WTC11 (cell line): ENCODE measurements around the gene CDX1.

Experiments
- ESRRA ChIP-seq: sonication (generic); formaldehyde crosslinking; IDR thresholded peaks from 2 replicates; pipeline ENCODE4 v1.8.1; 2022; ENCODE audit warnings: mild to moderate bottlenecking, missing genetic modification reagents, borderline replicate concordance
- FOXP1 ChIP-seq: sonication (generic); formaldehyde crosslinking; IDR thresholded peaks from 2 replicates; pipeline ENCODE4 v1.8.0; 2022; ENCODE audit warnings: missing genetic modification reagents, mild to moderate bottlenecking, moderate library complexity, borderline replicate concordance
- NFE2L1 ChIP-seq: sonication (generic); formaldehyde crosslinking; IDR thresholded peaks from 2 replicates; pipeline ENCODE4 v1.8.1; 2023; ENCODE audit warnings: missing genetic modification reagents
- SMAD4 ChIP-seq: sonication (generic); formaldehyde crosslinking; IDR thresholded peaks from 2 replicates; pipeline ENCODE4 v1.8.0; 2022; ENCODE audit warnings: mild to moderate bottlenecking, missing genetic modification reagents
- TEAD1 ChIP-seq: sonication (generic); formaldehyde crosslinking; IDR thresholded peaks from 2 replicates; pipeline ENCODE4 v1.8.0; 2022; ENCODE audit warnings: mild to moderate bottlenecking, missing genetic modification reagents
- TEAD4 ChIP-seq: sonication (generic); formaldehyde crosslinking; IDR thresholded peaks from 2 replicates; pipeline ENCODE4 v1.8.0; 2022; ENCODE audit warnings: mild to moderate bottlenecking, missing genetic modification reagents
- TF ChIP-seq, protein P1 (sequence below): fragments of 200-600 bp; IDR thresholded peaks from 2 replicates; pipeline ENCODE4 v1.8.0; 2022; ENCODE audit warnings: antibody characterized with exemption

DNA sequence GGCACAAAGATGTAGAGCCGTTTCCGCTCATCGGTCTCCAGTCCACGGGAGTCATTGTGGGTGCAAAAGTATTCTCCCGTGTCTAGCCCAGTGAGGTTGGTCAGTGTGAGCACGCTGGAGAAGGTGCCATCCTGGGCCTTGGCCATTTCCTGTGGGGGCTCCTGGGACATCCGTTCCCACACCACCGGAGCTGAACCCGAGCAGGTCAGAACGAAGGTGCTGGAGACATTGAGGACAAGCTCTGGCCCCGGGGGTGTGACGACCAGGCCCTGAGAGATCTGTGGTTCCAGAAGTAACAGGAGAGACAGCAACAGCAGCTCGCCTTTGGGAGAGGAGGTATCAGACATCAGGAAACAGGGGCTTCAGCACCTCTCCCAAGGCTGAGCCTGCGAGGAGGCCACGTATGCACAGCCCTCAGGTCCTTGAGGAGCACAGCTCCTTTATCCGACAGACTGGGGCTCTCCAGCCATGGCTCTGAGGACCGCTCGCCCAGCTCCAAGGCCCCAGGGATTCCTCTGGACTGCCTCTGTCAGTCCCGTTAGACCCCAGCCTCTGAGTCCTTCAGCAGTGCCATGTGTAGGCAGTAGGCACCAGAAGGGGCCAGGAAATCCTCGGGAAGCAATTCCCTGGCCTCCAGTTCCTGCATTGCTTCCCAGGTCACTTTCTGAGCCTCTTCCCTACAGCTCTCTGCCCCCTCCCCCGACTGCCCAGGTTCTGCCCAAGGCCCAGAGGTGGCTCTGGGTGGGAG is 30.8 kb upstream of the CDX1 start:
- TF ChIP-seq TEAD1 (CRISPR knock-in tag) (no peak), ESRRA (CRISPR knock-in tag) (no peak), SMAD4 (CRISPR knock-in tag) (no peak), TEAD4 (CRISPR knock-in tag) (no peak), FOXP1 (CRISPR knock-in tag) (no peak), NFE2L1 (CRISPR knock-in tag) (no peak)
- TF ChIP-seq, protein P1, sequence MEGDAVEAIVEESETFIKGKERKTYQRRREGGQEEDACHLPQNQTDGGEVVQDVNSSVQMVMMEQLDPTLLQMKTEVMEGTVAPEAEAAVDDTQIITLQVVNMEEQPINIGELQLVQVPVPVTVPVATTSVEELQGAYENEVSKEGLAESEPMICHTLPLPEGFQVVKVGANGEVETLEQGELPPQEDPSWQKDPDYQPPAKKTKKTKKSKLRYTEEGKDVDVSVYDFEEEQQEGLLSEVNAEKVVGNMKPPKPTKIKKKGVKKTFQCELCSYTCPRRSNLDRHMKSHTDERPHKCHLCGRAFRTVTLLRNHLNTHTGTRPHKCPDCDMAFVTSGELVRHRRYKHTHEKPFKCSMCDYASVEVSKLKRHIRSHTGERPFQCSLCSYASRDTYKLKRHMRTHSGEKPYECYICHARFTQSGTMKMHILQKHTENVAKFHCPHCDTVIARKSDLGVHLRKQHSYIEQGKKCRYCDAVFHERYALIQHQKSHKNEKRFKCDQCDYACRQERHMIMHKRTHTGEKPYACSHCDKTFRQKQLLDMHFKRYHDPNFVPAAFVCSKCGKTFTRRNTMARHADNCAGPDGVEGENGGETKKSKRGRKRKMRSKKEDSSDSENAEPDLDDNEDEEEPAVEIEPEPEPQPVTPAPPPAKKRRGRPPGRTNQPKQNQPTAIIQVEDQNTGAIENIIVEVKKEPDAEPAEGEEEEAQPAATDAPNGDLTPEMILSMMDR: no peak
